IMR-90 (cell line): ENCODE measurements around the gene NES. TPM values are rescaled to one million over a fixed set of nuclear protein-coding genes. Genes with fewer than 3 reads are reported as not detected.
A peak's percentile ranks its signal among the peaks of the same experiment; 100 is the strongest.

ENCODE experiments used
- ATAC-seq: fragments of 200-7000 bp; cut with Tn5 transposase; 2 replicates; pipeline ENCODE4 v1.9.1; 2020; ENCODE audit warnings: low read depth, mild to moderate bottlenecking, moderate library complexity
- BruUV-seq: library from RNA; stranded (reverse); fragments of 400-500 nt; replicated peaks from 2 replicates; lab custom pipeline; 2021; lab: Mats Ljungman, UMichigan
- CTCF ChIA-PET: fragments of 300-600 bp; formaldehyde crosslinking; extraction: SDS; loops from one replicate; lab custom pipeline; 2021; ENCODE audit warnings: antibody characterized with exemption; lab: Yijun Ruan, JAX
- POLR2A ChIA-PET: fragments of 300-600 bp; sonication (Branson Sonifier 250); formaldehyde crosslinking; loops from one replicate; lab custom pipeline; 2022; ENCODE audit warnings: antibody characterized with exemption; ENCODE audit not compliant: unreplicated experiment; lab: Charles Lee
- DNase-seq: peaks from one replicate; pipeline ENCODE4 v3.0.0; 2013
- H2AFZ ChIP-seq: replicated peaks from 2 replicates; pipeline ENCODE3; 2013; ENCODE audit warnings: low read length, mild to moderate bottlenecking; ENCODE audit not compliant: poor library complexity
- H2AK5ac ChIP-seq: 2 replicates; pipeline ENCODE4 v1.6.1; 2013; ENCODE audit warnings: low read depth, low read length, inconsistent platforms
- H2AK9ac ChIP-seq: replicated peaks from 2 replicates; pipeline ENCODE3; 2013; ENCODE audit warnings: mild to moderate bottlenecking, low read depth, low read length, moderate library complexity; ENCODE audit not compliant: poor library complexity
- H2BK120ac ChIP-seq: 2 replicates; pipeline ENCODE4 v1.6.1; 2013; ENCODE audit warnings: low read depth, low read length, inconsistent platforms
- H2BK15ac ChIP-seq: 3 replicates; pipeline ENCODE4 v1.6.1; 2013; ENCODE audit warnings: low read depth, low read length, inconsistent platforms
- H2BK20ac ChIP-seq: 2 replicates; pipeline ENCODE4 v1.6.1; 2013; ENCODE audit warnings: low read depth, mild to moderate bottlenecking, inconsistent platforms, low read length, moderate library complexity
- H2BK5ac ChIP-seq: 2 replicates; pipeline ENCODE4 v1.6.1; 2013; ENCODE audit warnings: mild to moderate bottlenecking, low read depth, low read length, inconsistent platforms; ENCODE audit not compliant: poor library complexity, severe bottlenecking
- H3K14ac ChIP-seq: replicated peaks from 2 replicates; pipeline ENCODE4 v1.6.1; 2013; ENCODE audit warnings: low read depth, low read length, inconsistent platforms
- H3K18ac ChIP-seq: 2 replicates; pipeline ENCODE4 v1.6.1; 2013; ENCODE audit warnings: low read depth, low read length, control low read depth
- H3K23ac ChIP-seq: 2 replicates; pipeline ENCODE4 v1.6.1; 2013; ENCODE audit warnings: low read depth, low read length, inconsistent platforms
- H3K27ac ChIP-seq: 2 replicates; pipeline ENCODE4 v1.5.1; 2013; ENCODE audit warnings: mild to moderate bottlenecking, control low read depth, low read length; ENCODE audit not compliant: insufficient read depth
- H3K27me3 ChIP-seq: 2 replicates; pipeline ENCODE4 v1.6.1; 2013; ENCODE audit warnings: low read length; ENCODE audit not compliant: control insufficient read depth, insufficient read depth
- H3K36me3 ChIP-seq: 2 replicates; pipeline ENCODE4 v1.6.1; 2013; ENCODE audit warnings: low read length, mixed read lengths; ENCODE audit not compliant: control insufficient read depth, insufficient read depth
- H3K4ac ChIP-seq: 2 replicates; pipeline ENCODE4 v1.6.1; 2013; ENCODE audit warnings: low read depth, low read length, inconsistent platforms
- H3K4me1 ChIP-seq: 2 replicates; pipeline ENCODE4 v1.6.1; 2013; ENCODE audit warnings: low read length, mixed read lengths; ENCODE audit not compliant: control insufficient read depth, insufficient read depth
- H3K4me2 ChIP-seq: 2 replicates; pipeline ENCODE4 v1.6.1; 2013; ENCODE audit warnings: low read depth, mild to moderate bottlenecking, control low read depth, low read length, moderate library complexity
- H3K4me3 ChIP-seq: 2 replicates; pipeline ENCODE4 v1.5.1; 2013; ENCODE audit warnings: low read depth, mild to moderate bottlenecking, control low read depth, low read length, moderate library complexity; ENCODE audit not compliant: insufficient read depth
- H3K56ac ChIP-seq: 2 replicates; pipeline ENCODE4 v1.6.1; 2013; ENCODE audit warnings: low read length, inconsistent platforms; ENCODE audit not compliant: insufficient read depth; ENCODE audit errors: extremely low read depth
- H3K79me1 ChIP-seq, 2 experiments: 2 replicates each; pipeline ENCODE4 v1.6.1; 2013; ENCODE audit warnings: low read length in 2 of 2, inconsistent platforms in 1 of 2, low read depth in 1 of 2
- H3K9ac ChIP-seq: 2 replicates; pipeline ENCODE4 v1.6.1; 2013; ENCODE audit warnings: low read depth, low read length, control low read depth
- H3K9me1 ChIP-seq: 2 replicates; pipeline ENCODE4 v1.6.1; 2013; ENCODE audit warnings: low read length, inconsistent platforms; ENCODE audit not compliant: insufficient read depth
- H3K9me3 ChIP-seq: 2 replicates; pipeline ENCODE4 v1.6.1; 2013; ENCODE audit warnings: low read length; ENCODE audit not compliant: control insufficient read depth, insufficient read depth
- H4K20me1 ChIP-seq: 2 replicates; pipeline ENCODE4 v1.6.1; 2013; ENCODE audit warnings: low read length, inconsistent platforms; ENCODE audit not compliant: insufficient read depth
- H4K5ac ChIP-seq: 2 replicates; pipeline ENCODE4 v1.6.1; 2013; ENCODE audit warnings: mild to moderate bottlenecking, low read depth, low read length, control low read depth
- H4K8ac ChIP-seq, 2 experiments: 2 replicates each; pipeline ENCODE4 v1.6.1; 2013; ENCODE audit warnings: low read depth in 2 of 2, low read length in 2 of 2, control low read depth in 1 of 2, inconsistent platforms in 1 of 2
- H4K91ac ChIP-seq: 2 replicates; pipeline ENCODE4 v1.6.1; 2013; ENCODE audit warnings: low read depth, low read length, inconsistent platforms; ENCODE audit not compliant: insufficient read depth
- BHLHE40 ChIP-seq: fragments of 150-350 bp; IDR thresholded peaks from 2 replicates; pipeline ENCODE4 v1.6.1; 2016; ENCODE audit warnings: mild to moderate bottlenecking, low read depth, low read length
- CEBPB ChIP-seq: IDR thresholded peaks from 2 replicates; pipeline ENCODE4 v1.6.1; 2012; ENCODE audit warnings: low read depth, low read length, improper control_type of control experiment
- CHD1 ChIP-seq: IDR thresholded peaks from 2 replicates; pipeline ENCODE4 v1.6.1; 2012; ENCODE audit warnings: low read depth, low read length, improper control_type of control experiment
- FOS ChIP-seq: fragments of 150-350 bp; IDR thresholded peaks from 2 replicates; pipeline ENCODE4 v1.6.1; 2016; ENCODE audit warnings: low read depth, low read length
- MAFK ChIP-seq: IDR thresholded peaks from 2 replicates; pipeline ENCODE4 v1.6.1; 2012; ENCODE audit warnings: low read depth, low read length, improper control_type of control experiment
- MAZ ChIP-seq: IDR thresholded peaks from 2 replicates; pipeline ENCODE4 v1.6.1; 2012; ENCODE audit warnings: low read depth, mild to moderate bottlenecking, low read length, improper control_type of control experiment, moderate library complexity, borderline replicate concordance
- MXI1 ChIP-seq: IDR thresholded peaks from 2 replicates; pipeline ENCODE4 v1.6.1; 2012; ENCODE audit warnings: low read depth, mild to moderate bottlenecking, low read length, moderate library complexity, borderline replicate concordance
- NFE2L2 ChIP-seq: fragments of 150-350 bp; IDR thresholded peaks from 2 replicates; pipeline ENCODE4 v1.6.1; 2016; ENCODE audit warnings: low read depth, mild to moderate bottlenecking, low read length
- POLR2A ChIP-seq: IDR thresholded peaks from 2 replicates; pipeline ENCODE4 v1.6.1; 2012; ENCODE audit warnings: mild to moderate bottlenecking, low read depth, low read length
- RAD21 ChIP-seq: IDR thresholded peaks from 2 replicates; pipeline ENCODE4 v1.6.1; 2012; ENCODE audit warnings: low read length, improper control_type of control experiment
- RCOR1 ChIP-seq: IDR thresholded peaks from 2 replicates; pipeline ENCODE4 v1.6.1; 2012; ENCODE audit warnings: mild to moderate bottlenecking, low read length, improper control_type of control experiment; ENCODE audit not compliant: insufficient replicate concordance
- RFX5 ChIP-seq: IDR thresholded peaks from 2 replicates; pipeline ENCODE4 v1.8.0; 2012; ENCODE audit warnings: low read depth, mild to moderate bottlenecking, low read length, moderate library complexity
- WGBS, 2 experiments: methylation state at CpG; one replicate each; pipeline versions ENCODE4 v1.1.5 to v1.1.7; 2013; ENCODE audit warnings: missing lambda C conversion rate in 2 of 2; ENCODE audit not compliant: insufficient read length in 1 of 2; ENCODE audit errors: extremely low coverage in 2 of 2; 5-methylcytosine and 5-hydroxymethylcytosine counted together
- dilution Hi-C: fragments of 300-500 bp; cut with HindIII; formaldehyde crosslinking; loops from one replicate; pipeline ENCODE4 v1.14.3; 2018; ENCODE audit warnings: low sequenced_read_pairs; ENCODE audit not compliant: unreplicated experiment
- in situ Hi-C: fragments of 300-500 bp; cut with MboI; formaldehyde crosslinking; loops from 3 replicates; pipeline ENCODE4 v1.14.3; 2019; ENCODE audit warnings: low sequenced_read_pairs, inconsistent platforms, mixed read lengths
- intact Hi-C: fragments of 100-400 bp; cut with micrococcal nuclease; formaldehyde crosslinking; loops from 2 replicates; pipeline ENCODE4 v1.10.0; 2022
- polyA plus RNA-seq, 3 experiments: library from polyadenylated mRNA; depleted of rRNA; stranded (reverse); fragments of >200 nt; gene quantifications; 2 replicates each; pipeline ENCODE4 v1.2.3, GENCODE V29; 2012; ENCODE audit warnings: low replicate concordance in 1 of 3
- total RNA-seq: library from RNA; depleted of rRNA; stranded (reverse); fragments of >200 nt; gene quantifications from 2 replicates; pipeline ENCODE4 v1.2.3, GENCODE V29; 2012
- TF ChIP-seq, protein P1 (sequence below): conservative IDR thresholded peaks from 2 replicates; pipeline ENCODE4 v1.5.1; 2012; ENCODE audit warnings: mild to moderate bottlenecking, low read depth, low read length, improper control_type of control experiment
- TF ChIP-seq, protein P2 (sequence below): fragments of 150-350 bp; IDR thresholded peaks from 2 replicates; pipeline ENCODE4 v1.6.1; 2017; ENCODE audit warnings: mild to moderate bottlenecking, antibody characterized with exemption, low read length, low read depth

NES gene
- total and polyA plus RNA-seq, 2 of the 4 experiments (the other 2 are of a cell fraction), result 25.3 to 40.1 TPM

DNA sequence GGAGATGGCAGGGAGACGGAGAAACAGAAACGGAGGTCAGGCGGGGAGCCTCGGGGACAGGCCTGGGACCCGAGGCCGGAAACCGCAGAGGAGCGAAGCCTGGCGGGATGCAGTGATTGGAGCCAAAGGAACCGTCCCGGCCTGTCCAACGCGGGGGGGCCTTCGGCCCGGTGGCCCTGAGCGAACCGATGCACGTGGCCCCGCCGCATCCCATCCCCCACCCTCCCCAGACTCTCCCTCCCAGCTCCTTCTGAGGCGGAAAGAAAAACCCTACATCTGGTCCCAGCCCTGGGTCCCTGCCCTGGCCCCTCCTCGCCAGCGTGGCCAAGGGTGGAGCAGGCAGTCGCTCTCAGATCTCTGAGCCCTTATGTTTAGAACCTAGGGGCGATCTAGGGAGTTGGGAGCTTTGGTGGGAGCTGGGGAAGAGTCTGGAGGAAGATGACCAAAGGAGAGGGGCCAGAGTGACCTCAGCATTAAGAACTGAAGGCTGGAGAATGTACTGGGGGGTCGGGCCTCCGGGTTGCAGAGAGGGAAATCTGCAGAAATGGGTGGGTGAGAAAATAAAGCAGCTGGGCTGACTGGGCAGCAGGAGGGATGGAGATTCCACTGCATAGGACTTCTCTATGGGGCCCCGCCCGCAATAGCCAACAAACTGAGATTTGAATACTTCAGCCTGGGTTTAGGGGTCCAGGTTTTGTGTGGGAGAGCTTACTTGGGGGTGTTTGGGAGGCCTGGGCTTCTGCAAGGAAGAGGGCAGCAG lies 29.6 kb upstream of the NES start:
- no peak for ATAC-seq
- Histone ChIP-seq H3K23ac (0 out of 2 replicates have a peak overlapping the region, but pooled peaks have one; percentile 20), H2AFZ (peak overlapping the region; percentile 90), H4K5ac (peak overlapping the region; percentile 73), H3K9me3 (no peaks in the 10 kb centered on the region), H3K14ac (peak overlapping the region; percentile 60; the same call in 1 of the 2 replicates), H2AK5ac (peak overlapping the region; percentile 89), H4K8ac (peak overlapping the region; percentile 28 to 88), H3K9me1 (peaks cover 3% of the 10 kb centered on the region; the same call in 1 of the 2 replicates), H3K4me2 (peak overlapping the region; percentile 30; the same call in 1 of the 2 replicates), H2BK120ac (peak overlapping the region; percentile 67), H2BK20ac (peak overlapping the region; percentile 70), H3K9ac (peak overlapping the region; percentile 35), H4K20me1 (no peaks in the 10 kb centered on the region), H4K91ac (peak overlapping the region; percentile 78), H3K36me3 (no peaks in the 10 kb centered on the region), H3K18ac (peak overlapping the region; percentile 9; the same call in 1 of the 2 replicates), H3K56ac (no peak overlapping the region), H3K4me1 (peaks cover 48% of the 10 kb centered on the region), H2AK9ac (peak overlapping the region; percentile 90), H3K79me1 (no peaks in the 10 kb centered on the region), H3K4ac (peak overlapping the region; percentile 81), H3K4me3 (no peak overlapping the region), H2BK5ac (no peak overlapping the region), H3K27ac (peak overlapping the region; percentile 10; the same call in 1 of the 2 replicates), H3K27me3 (peaks cover 5% of the 10 kb centered on the region), H2BK15ac (peak overlapping the region; percentile 58; the same call in 2 of the 3 replicates)
- dilution Hi-C loops, result no loop called here
- intact Hi-C loops, result no loop called here
- in situ Hi-C loops, result no loop called here
- 50% methylated on average over 2 of the region's 29 CpGs; no CpG with 5 or more reads in 1 of the 2 experiments for WGBS, 2 experiments
- no peak for DNase-seq
- ChIA-PET POLR2A (no interaction called here), CTCF (interaction anchor here (0.8 to 6.9 kb wide), 2 partner anchors 17 to 221 kb away, joined by 3 to 54 read pairs; no protein-coding TSS in a partner anchor)
- no peak for TF ChIP-seq RAD21
- TF ChIP-seq NFE2L2, result no peak
- TF ChIP-seq RFX5, result no peak
- TF ChIP-seq MAFK, result no peak
- TF ChIP-seq BHLHE40, result no peak
- TF ChIP-seq MXI1, result no peak
- TF ChIP-seq CEBPB, result no peak
- TF ChIP-seq, protein P1, sequence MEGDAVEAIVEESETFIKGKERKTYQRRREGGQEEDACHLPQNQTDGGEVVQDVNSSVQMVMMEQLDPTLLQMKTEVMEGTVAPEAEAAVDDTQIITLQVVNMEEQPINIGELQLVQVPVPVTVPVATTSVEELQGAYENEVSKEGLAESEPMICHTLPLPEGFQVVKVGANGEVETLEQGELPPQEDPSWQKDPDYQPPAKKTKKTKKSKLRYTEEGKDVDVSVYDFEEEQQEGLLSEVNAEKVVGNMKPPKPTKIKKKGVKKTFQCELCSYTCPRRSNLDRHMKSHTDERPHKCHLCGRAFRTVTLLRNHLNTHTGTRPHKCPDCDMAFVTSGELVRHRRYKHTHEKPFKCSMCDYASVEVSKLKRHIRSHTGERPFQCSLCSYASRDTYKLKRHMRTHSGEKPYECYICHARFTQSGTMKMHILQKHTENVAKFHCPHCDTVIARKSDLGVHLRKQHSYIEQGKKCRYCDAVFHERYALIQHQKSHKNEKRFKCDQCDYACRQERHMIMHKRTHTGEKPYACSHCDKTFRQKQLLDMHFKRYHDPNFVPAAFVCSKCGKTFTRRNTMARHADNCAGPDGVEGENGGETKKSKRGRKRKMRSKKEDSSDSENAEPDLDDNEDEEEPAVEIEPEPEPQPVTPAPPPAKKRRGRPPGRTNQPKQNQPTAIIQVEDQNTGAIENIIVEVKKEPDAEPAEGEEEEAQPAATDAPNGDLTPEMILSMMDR, result no peak
- no peak for TF ChIP-seq MAZ
- TF ChIP-seq FOS, result no peak
- TF ChIP-seq CHD1, result no peak
- TF ChIP-seq RCOR1, result no peak
- TF ChIP-seq POLR2A, result no peak
- TF ChIP-seq, protein P2, sequence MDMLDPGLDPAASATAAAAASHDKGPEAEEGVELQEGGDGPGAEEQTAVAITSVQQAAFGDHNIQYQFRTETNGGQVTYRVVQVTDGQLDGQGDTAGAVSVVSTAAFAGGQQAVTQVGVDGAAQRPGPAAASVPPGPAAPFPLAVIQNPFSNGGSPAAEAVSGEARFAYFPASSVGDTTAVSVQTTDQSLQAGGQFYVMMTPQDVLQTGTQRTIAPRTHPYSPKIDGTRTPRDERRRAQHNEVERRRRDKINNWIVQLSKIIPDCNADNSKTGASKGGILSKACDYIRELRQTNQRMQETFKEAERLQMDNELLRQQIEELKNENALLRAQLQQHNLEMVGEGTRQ, result no peak
- no TSS peak for BruUV-seq
